Measurements from ENCODE around the gene YJU2. TPM values are rescaled to one million over a fixed set of nuclear protein-coding genes. Genes with fewer than 3 reads are reported as not detected.

Gene YJU2
- total and polyA plus RNA-seq, 4 donors = 6.5 to 12.7 (median 10.3) TPM

- no peaks in the 10 kb centered on the region for H3K4me1 ChIP-seq (ENCODE audit: control insufficient read depth in 4 of 4, insufficient read depth in 4 of 4, low read length in 3 of 4)
- no peak overlapping the region for H3K9ac ChIP-seq (ENCODE audit: low read depth in 1 of 2, low read length in 2 of 2)
- H3K9me3 ChIP-seq (ENCODE audit: control insufficient read depth in 4 of 4, low read length in 3 of 4) = no peaks in the 10 kb centered on the region
- no peaks in the 10 kb centered on the region for H3K36me3 ChIP-seq (ENCODE audit: control insufficient read depth in 4 of 4, insufficient read depth in 3 of 4, low read depth in 1 of 4, low read length in 3 of 4)
- DNase-seq (ENCODE audit: low spot score) = no peak
- no peaks in the 10 kb centered on the region for H3K27me3 ChIP-seq (ENCODE audit: control insufficient read depth in 4 of 4, insufficient read depth in 4 of 4, low read length in 3 of 4)
- no peak overlapping the region for H3K27ac ChIP-seq (ENCODE audit: low read depth in 1 of 2, low read length in 2 of 2)
- 82% methylated on average over 7 of the region's 7 CpGs for WGBS
- H3K4me3 ChIP-seq (ENCODE audit: low read depth in 1 of 3, low read length in 3 of 3) = no peak overlapping the region
- TF ChIP-seq HNF4A (conservative IDR thresholded peaks at IDR 0.05) (no peak), EGR1 (IDR thresholded peaks at IDR 0.05; ENCODE audit: low read depth in 2 of 2) (no peak), RAD21 (IDR thresholded peaks at IDR 0.05) (no peak), ATF3 (IDR thresholded peaks at IDR 0.05) (no peak), FOXA2 (IDR thresholded peaks at IDR 0.05) (no peak), FOXA1 (IDR thresholded peaks at IDR 0.05) (no peak)
- TF ChIP-seq, protein P1, sequence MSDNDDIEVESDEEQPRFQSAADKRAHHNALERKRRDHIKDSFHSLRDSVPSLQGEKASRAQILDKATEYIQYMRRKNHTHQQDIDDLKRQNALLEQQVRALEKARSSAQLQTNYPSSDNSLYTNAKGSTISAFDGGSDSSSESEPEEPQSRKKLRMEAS (IDR thresholded peaks at IDR 0.05) = no peak
Measured at GRCh38 chr19:4305257-4305612, 58.4 kb downstream of the YJU2 start.

DNA sequence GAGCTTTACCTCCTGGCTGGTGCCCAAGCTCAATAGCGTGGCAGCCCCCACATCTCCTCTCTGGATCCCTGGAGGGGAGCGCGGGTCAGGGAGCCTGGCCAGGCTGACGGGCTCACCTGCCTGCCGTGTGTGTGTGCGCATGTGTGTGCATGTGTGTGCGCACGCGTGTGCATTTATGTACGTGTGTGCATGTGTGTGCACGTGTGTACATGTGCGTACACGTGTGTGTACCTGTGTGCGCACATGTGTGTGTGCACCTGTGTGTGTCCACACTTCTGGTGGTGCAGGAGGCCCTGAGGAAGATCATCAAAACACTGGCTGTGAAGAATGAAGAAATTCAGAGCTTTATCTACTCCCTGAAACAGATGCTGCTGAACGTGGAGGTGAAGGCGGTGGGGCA, 58.8 kb downstream of the YJU2 start:
- TF ChIP-seq YY1 (IDR thresholded peaks at IDR 0.05) = no peak
- TF ChIP-seq JUND (IDR thresholded peaks at IDR 0.05) = no peak
- no peak for TF ChIP-seq RXRA (IDR thresholded peaks at IDR 0.05)
- Histone ChIP-seq H3K4me1 (ENCODE audit: control insufficient read depth in 4 of 4, insufficient read depth in 4 of 4, low read length in 3 of 4) (no peaks in the 10 kb centered on the region), H3K9ac (ENCODE audit: low read depth in 1 of 2, low read length in 2 of 2) (no peak overlapping the region), H3K27ac (ENCODE audit: low read depth in 1 of 2, low read length in 2 of 2) (no peak overlapping the region), H3K27me3 (ENCODE audit: control insufficient read depth in 4 of 4, insufficient read depth in 4 of 4, low read length in 3 of 4) (no peaks in the 10 kb centered on the region), H3K4me3 (ENCODE audit: low read depth in 1 of 3, low read length in 3 of 3) (no peak overlapping the region), H3K36me3 (ENCODE audit: control insufficient read depth in 4 of 4, insufficient read depth in 3 of 4, low read depth in 1 of 4, low read length in 3 of 4) (no peaks in the 10 kb centered on the region), H3K9me3 (ENCODE audit: control insufficient read depth in 4 of 4, low read length in 3 of 4) (no peaks in the 10 kb centered on the region)
- 87% methylated on average over 16 of the region's 16 CpGs for WGBS
- DNase-seq (ENCODE audit: low spot score) = no peak

GRCh38 chr19:4310247-4311121, 63.6 kb downstream of the YJU2 start:
- no peaks in the 10 kb centered on the region for H3K36me3 ChIP-seq (ENCODE audit: control insufficient read depth in 4 of 4, insufficient read depth in 3 of 4, low read depth in 1 of 4, low read length in 3 of 4)
- H3K27ac ChIP-seq (ENCODE audit: low read depth in 1 of 2, low read length in 2 of 2) = no peak overlapping the region
- no peak for DNase-seq (ENCODE audit: low spot score)
- TF ChIP-seq YY1 (IDR thresholded peaks at IDR 0.05) (no peak), HNF4G (IDR thresholded peaks at IDR 0.05) (no peak), EGR1 (IDR thresholded peaks at IDR 0.05; ENCODE audit: low read depth in 2 of 2) (no peak), FOXA2 (IDR thresholded peaks at IDR 0.05) (no peak), FOXA1 (IDR thresholded peaks at IDR 0.05) (no peak), CTCF (IDR thresholded peaks at IDR 0.05; ENCODE audit: low read depth, low read length, missing input control) (no peak), SP1 (IDR thresholded peaks at IDR 0.05) (no peak), GABPA (IDR thresholded peaks at IDR 0.05 in 1 of 2, conservative IDR thresholded peaks at IDR 0.05 in 1 of 2) (no peak)
- WGBS = 90% methylated on average over 22 of the region's 22 CpGs
- no peak overlapping the region for H3K4me3 ChIP-seq (ENCODE audit: low read depth in 1 of 3, low read length in 3 of 3)
- peaks cover 0 to 5% (median 5%) of the 10 kb centered on the region in 4 donors for H3K4me1 ChIP-seq (ENCODE audit: control insufficient read depth in 4 of 4, insufficient read depth in 4 of 4, low read length in 3 of 4)
- H3K27me3 ChIP-seq (ENCODE audit: control insufficient read depth in 4 of 4, insufficient read depth in 4 of 4, low read length in 3 of 4) = no peaks in the 10 kb centered on the region
- H3K9ac ChIP-seq (ENCODE audit: low read depth in 1 of 2, low read length in 2 of 2) = no peak overlapping the region
- H3K9me3 ChIP-seq (ENCODE audit: control insufficient read depth in 4 of 4, low read length in 3 of 4) = no peaks in the 10 kb centered on the region

All from liver (tissue), 9 donors.